ENCODE data around the gene APOB. TPM values are rescaled to one million over a fixed set of nuclear protein-coding genes. Genes with fewer than 3 reads are reported as not detected.

APOB gene
- total and polyA plus RNA-seq, 2 of the 8 experiments (the other 6 are each of a cell fraction or from before 2014, with no cell fraction given) = 0.15 to 0.61 TPM

GRCh38 chr2:21005700-21006422 lies 38.0 kb downstream of the APOB start:
- H3K4me2 ChIP-seq (ENCODE audit: insufficient read depth in 1 of 2, low read depth in 2 of 2, low read length in 2 of 2) = no peak overlapping the region
- no peaks in the 10 kb centered on the region; a peak in 2 of 4 replicates for H3K9me3 ChIP-seq (ENCODE audit: insufficient read depth in 2 of 2, low read depth in 1 of 2, low read length in 1 of 2)
- no peak overlapping the region for H2BK120ac ChIP-seq (replicated peaks; ENCODE audit: low read depth, low read length)
- CTCF ChIA-PET (ENCODE audit: partially characterized antibody) = interaction anchor here (1.3 kb wide), 1 partner anchor 112 kb away, joined by 3 read pairs; no protein-coding TSS in a partner anchor
- H3K23me2 ChIP-seq (ENCODE audit: low read depth, low read length) = no peaks in the 10 kb centered on the region; the same call in 1 of the 2 replicates
- H3K9ac ChIP-seq (replicated peaks in 1 of 4; ENCODE audit: extremely low read depth in 1 of 4, low read depth in 3 of 4, low read length in 3 of 4) = no peak overlapping the region
- H3K4me3 ChIP-seq (ENCODE audit: extremely low read depth in 1 of 4, insufficient read depth in 2 of 4, low read depth in 3 of 4, low read length in 4 of 4) = no peak overlapping the region
- no peak overlapping the region for H2BK12ac ChIP-seq (ENCODE audit: low read depth, low read length)
- H3K14ac ChIP-seq (ENCODE audit: insufficient read length) = no peak overlapping the region
- H4K5ac ChIP-seq (ENCODE audit: insufficient read length, low read depth, low read length) = no peak overlapping the region
- no peak overlapping the region for H2AK5ac ChIP-seq (ENCODE audit: low read depth, low read length)
- H2AFZ ChIP-seq (ENCODE audit: low read length) = no peak overlapping the region
- no peak for DNase-seq (ENCODE audit: low read depth in 1 of 2, low spot score in 2 of 2)
- H4K8ac ChIP-seq (ENCODE audit: extremely low read depth, insufficient read depth, low read length) = no peak overlapping the region
- TF ChIP-seq SRF (IDR thresholded peaks at IDR 0.05; ENCODE audit: low read depth, low read length) (no peak), CHD1 (IDR thresholded peaks at IDR 0.05; ENCODE audit: low read depth, low read length) (no peak), RBBP5 (IDR thresholded peaks at IDR 0.05; ENCODE audit: borderline replicate concordance, low read depth, low read length) (no peak), ATF2 (IDR thresholded peaks at IDR 0.05; ENCODE audit: low read length) (no peak), SIRT6 (IDR thresholded peaks at IDR 0.05; ENCODE audit: low read length) (no peak), KDM5A (IDR thresholded peaks at IDR 0.05; ENCODE audit: low read length) (no peak), CHD2 (IDR thresholded peaks at IDR 0.05; ENCODE audit: low read length) (no peak)
- H4K91ac ChIP-seq (replicated peaks; ENCODE audit: insufficient read length, low read length) = no peak overlapping the region
- no peaks in the 10 kb centered on the region; a peak in 1 of 7 replicates for H3K27me3 ChIP-seq (replicated peaks in 1 of 4; ENCODE audit: control insufficient read depth in 3 of 4, extremely low read depth in 1 of 4, insufficient read depth in 3 of 4, low read length in 3 of 4)
- no peaks in the 10 kb centered on the region for H3K79me1 ChIP-seq (ENCODE audit: low read depth, low read length)
- no peak overlapping the region for H3K18ac ChIP-seq (ENCODE audit: extremely low read depth, low read length)
- H3K23ac ChIP-seq (ENCODE audit: insufficient read length) = no peak overlapping the region
- no peak overlapping the region for H3K27ac ChIP-seq (ENCODE audit: low read depth, low read length)
- H3K56ac ChIP-seq (replicated peaks; ENCODE audit: insufficient read length, low read depth, low read length) = no peak overlapping the region
- H3K36me3 ChIP-seq (ENCODE audit: control insufficient read depth in 2 of 4, insufficient read depth in 4 of 4, low read length in 3 of 4) = no peaks in the 10 kb centered on the region
- no peak overlapping the region for H2BK5ac ChIP-seq (ENCODE audit: low read depth, low read length)
- no peaks in the 10 kb centered on the region for H4K20me1 ChIP-seq (replicated peaks in 1 of 2; ENCODE audit: control insufficient read depth in 1 of 2, insufficient read depth in 2 of 2, low read length in 2 of 2)
- no peak overlapping the region for H3K4ac ChIP-seq (replicated peaks; ENCODE audit: insufficient read length, low read depth, low read length)
- no peaks in the 10 kb centered on the region for H3K79me2 ChIP-seq (ENCODE audit: control insufficient read depth in 1 of 2, insufficient read depth in 2 of 2, low read length in 2 of 2)
- no peak for FAIRE-seq
- no peak overlapping the region for H2BK20ac ChIP-seq (ENCODE audit: low read length)
- no peaks in the 10 kb centered on the region for H3K4me1 ChIP-seq (replicated peaks in 1 of 4; ENCODE audit: control insufficient read depth in 3 of 4, insufficient read depth in 4 of 4, low read length in 3 of 4)
- 93% methylated on average over 9 of the region's 9 CpGs; no CpG with 5 or more reads in 1 of the 2 experiments for WGBS, 2 experiments (ENCODE audit: extremely low coverage in 1 of 2, insufficient coverage in 1 of 2, insufficient read length in 1 of 2, insufficient replicate concordance in 2 of 2, low coverage in 1 of 2, low lambda C conversion rate in 2 of 2, missing lambda C conversion rate in 1 of 2)
- no peak overlapping the region for H2BK15ac ChIP-seq (ENCODE audit: low read length)
- POLR2A ChIA-PET (ENCODE audit: partially characterized antibody) = no interaction called here

Data from H1 (cell line).